PFSK-1 (cell line): Measurements from ENCODE around the gene GDPGP1.

Experiments used
- POLR2AphosphoS5 ChIP-seq: IDR thresholded peaks from 2 replicates; pipeline ENCODE4 v1.6.1; 2012; ENCODE audit warnings: low read depth, mild to moderate bottlenecking, control low read depth, low read length, moderate library complexity
- SIN3A ChIP-seq: IDR thresholded peaks from 2 replicates; pipeline ENCODE4 v1.6.1; 2012; ENCODE audit warnings: mild to moderate bottlenecking, low read length, moderate library complexity, borderline replicate concordance; ENCODE audit not compliant: insufficient read depth
- TAF1 ChIP-seq: IDR thresholded peaks from 2 replicates; pipeline ENCODE4 v1.6.1; 2012; ENCODE audit warnings: low read length, control low read depth, borderline replicate concordance; ENCODE audit not compliant: insufficient read depth
- TF ChIP-seq, protein P1 (sequence below), 2 experiments: IDR thresholded peaks; 2 replicates each; pipeline versions ENCODE4 v1.6.1 to v1.8.0; 2011 to 2012; ENCODE audit warnings: low read depth in 2 of 2, low read length in 2 of 2, control low read depth in 1 of 2, inconsistent platforms in 1 of 2, mild to moderate bottlenecking in 1 of 2, moderate library complexity in 1 of 2; ENCODE audit not compliant: insufficient read depth in 1 of 2

DNA sequence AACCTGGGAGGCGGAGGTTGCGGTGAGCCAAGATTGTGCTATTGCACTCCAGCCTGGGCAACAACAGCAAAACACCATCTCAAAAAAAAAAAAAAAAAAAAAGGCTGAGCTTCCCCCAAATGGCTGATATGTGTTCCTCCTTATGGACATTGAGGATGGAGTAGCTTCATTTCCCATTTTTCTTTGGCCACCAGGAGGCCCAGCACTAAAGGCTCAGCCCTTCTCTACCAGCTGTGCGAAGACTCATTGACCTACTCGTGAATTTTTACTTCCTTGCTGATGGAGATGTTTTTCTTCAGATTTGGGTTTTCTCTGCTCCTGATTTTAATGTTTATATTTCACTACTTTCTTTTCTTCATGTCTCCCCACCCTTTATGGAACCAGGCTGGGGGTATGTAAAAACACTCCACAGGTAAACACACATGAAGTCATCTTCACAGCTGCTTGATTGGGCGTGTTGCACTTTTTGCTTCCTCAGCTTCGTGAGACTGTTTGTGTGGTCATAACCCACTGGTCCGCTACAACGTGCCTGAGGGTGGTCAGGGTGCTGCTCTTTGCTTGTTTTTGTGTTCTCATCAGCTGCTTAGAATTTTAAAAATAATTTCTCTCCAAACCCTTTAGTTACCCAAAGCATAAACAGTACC, 19.3 kb upstream of the GDPGP1 start:
- TF ChIP-seq POLR2AphosphoS5 (no peak), TAF1 (no peak), SIN3A (no peak)
- TF ChIP-seq, protein P1, sequence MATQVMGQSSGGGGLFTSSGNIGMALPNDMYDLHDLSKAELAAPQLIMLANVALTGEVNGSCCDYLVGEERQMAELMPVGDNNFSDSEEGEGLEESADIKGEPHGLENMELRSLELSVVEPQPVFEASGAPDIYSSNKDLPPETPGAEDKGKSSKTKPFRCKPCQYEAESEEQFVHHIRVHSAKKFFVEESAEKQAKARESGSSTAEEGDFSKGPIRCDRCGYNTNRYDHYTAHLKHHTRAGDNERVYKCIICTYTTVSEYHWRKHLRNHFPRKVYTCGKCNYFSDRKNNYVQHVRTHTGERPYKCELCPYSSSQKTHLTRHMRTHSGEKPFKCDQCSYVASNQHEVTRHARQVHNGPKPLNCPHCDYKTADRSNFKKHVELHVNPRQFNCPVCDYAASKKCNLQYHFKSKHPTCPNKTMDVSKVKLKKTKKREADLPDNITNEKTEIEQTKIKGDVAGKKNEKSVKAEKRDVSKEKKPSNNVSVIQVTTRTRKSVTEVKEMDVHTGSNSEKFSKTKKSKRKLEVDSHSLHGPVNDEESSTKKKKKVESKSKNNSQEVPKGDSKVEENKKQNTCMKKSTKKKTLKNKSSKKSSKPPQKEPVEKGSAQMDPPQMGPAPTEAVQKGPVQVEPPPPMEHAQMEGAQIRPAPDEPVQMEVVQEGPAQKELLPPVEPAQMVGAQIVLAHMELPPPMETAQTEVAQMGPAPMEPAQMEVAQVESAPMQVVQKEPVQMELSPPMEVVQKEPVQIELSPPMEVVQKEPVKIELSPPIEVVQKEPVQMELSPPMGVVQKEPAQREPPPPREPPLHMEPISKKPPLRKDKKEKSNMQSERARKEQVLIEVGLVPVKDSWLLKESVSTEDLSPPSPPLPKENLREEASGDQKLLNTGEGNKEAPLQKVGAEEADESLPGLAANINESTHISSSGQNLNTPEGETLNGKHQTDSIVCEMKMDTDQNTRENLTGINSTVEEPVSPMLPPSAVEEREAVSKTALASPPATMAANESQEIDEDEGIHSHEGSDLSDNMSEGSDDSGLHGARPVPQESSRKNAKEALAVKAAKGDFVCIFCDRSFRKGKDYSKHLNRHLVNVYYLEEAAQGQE (IDR thresholded peaks at IDR 0.05; ENCODE audit: insufficient read depth in 1 of 2, low read depth in 2 of 2, low read length in 2 of 2): no peak
